CD4-positive, alpha-beta memory T cell (primary cell): ENCODE data around the gene LPAR4. TPM values are rescaled to one million over a fixed set of nuclear protein-coding genes. Genes with fewer than 3 reads are reported as not detected.

Experiments used
- CTCF ChIA-PET: fragments of 350-600 bp; sonication (Branson Sonifier 250); formaldehyde crosslinking; loops from one replicate; lab custom pipeline; 2021; ENCODE audit warnings: inconsistent platforms; ENCODE audit not compliant: partially characterized antibody; lab: Charles Lee
- POLR2A ChIA-PET: fragments of 350-600 bp; sonication (Branson Sonifier 250); formaldehyde crosslinking; loops from one replicate; lab custom pipeline; 2021; ENCODE audit not compliant: partially characterized antibody; lab: Charles Lee
- DNase-seq, 5 donors: peaks; one replicate each; pipeline versions ENCODE4 v3.0.0 to v3.0.0-alpha.2; 2020 to 2022; ENCODE audit warnings: mixed read lengths in 1 of 5
- H3K27ac ChIP-seq: one replicate; pipeline ENCODE4 v1.7.0; 2013; ENCODE audit warnings: low read depth, low read length
- H3K27me3 ChIP-seq: 2 replicates; pipeline ENCODE4 v1.7.0; 2013; ENCODE audit warnings: mild to moderate bottlenecking, low read length, moderate library complexity; ENCODE audit not compliant: insufficient read depth
- H3K36me3 ChIP-seq: 2 replicates; pipeline ENCODE4 v1.7.0; 2013; ENCODE audit warnings: mild to moderate bottlenecking, low read length, moderate library complexity; ENCODE audit not compliant: insufficient read depth
- H3K4me1 ChIP-seq: 2 replicates; pipeline ENCODE4 v1.7.0; 2013; ENCODE audit warnings: mild to moderate bottlenecking, low read length, moderate library complexity; ENCODE audit not compliant: insufficient read depth
- H3K4me3 ChIP-seq, 2 donors: one replicate each; pipeline ENCODE4 v1.7.0; 2013; ENCODE audit warnings: low read length in 2 of 2, mild to moderate bottlenecking in 1 of 2
- H3K9me3 ChIP-seq, 2 donors: one replicate each; pipeline ENCODE4 v1.7.0; 2013; ENCODE audit warnings: low read length in 2 of 2, control low read depth in 1 of 2; ENCODE audit not compliant: control insufficient read depth in 1 of 2
- H3K27ac Mint-ChIP-seq, 7 donors: one replicate each; pipeline ENCODE4 v1.8.0; 2020 to 2021; ENCODE audit warnings: mixed read lengths in 7 of 7, mild to moderate bottlenecking in 6 of 7, inconsistent platforms in 3 of 7, moderate library complexity in 3 of 7
- H3K27me3 Mint-ChIP-seq, 2 donors: one replicate each; pipeline ENCODE4 v1.8.0; 2020 to 2021; ENCODE audit warnings: mixed read lengths in 2 of 2
- H3K36me3 Mint-ChIP-seq, 2 donors: one replicate each; pipeline ENCODE4 v1.8.0; 2020 to 2021; ENCODE audit warnings: mixed read lengths in 2 of 2, inconsistent platforms in 1 of 2, mild to moderate bottlenecking in 1 of 2
- H3K4me1 Mint-ChIP-seq, 4 donors: one replicate each; pipeline ENCODE4 v1.8.0; 2020 to 2021; ENCODE audit warnings: mixed read lengths in 4 of 4, mild to moderate bottlenecking in 1 of 4
- H3K4me3 Mint-ChIP-seq, 8 donors: one replicate each; pipeline ENCODE4 v1.8.0; 2020 to 2021; ENCODE audit warnings: mixed read lengths in 8 of 8, mild to moderate bottlenecking in 7 of 8, moderate library complexity in 6 of 8, inconsistent platforms in 3 of 8
- H3K9me3 Mint-ChIP-seq, 8 donors: one replicate each; pipeline ENCODE4 v1.8.0; 2020 to 2021; ENCODE audit warnings: mixed read lengths in 8 of 8, mild to moderate bottlenecking in 5 of 8, inconsistent platforms in 3 of 8, moderate library complexity in 1 of 8
- intact Hi-C: fragments of 100-400 bp; cut with micrococcal nuclease; formaldehyde crosslinking; loops from one replicate; pipeline ENCODE4 v1.15.1; 2023
- polyA plus RNA-seq, 2 donors: library from polyadenylated mRNA; unstranded; fragments of 300-500 nt; fragmentation: Illumina TruSeq; gene quantifications; one replicate each; pipeline ENCODE4 v1.2.3, GENCODE V29; 2021
- total RNA-seq, 2 experiments: library from RNA; stranded (reverse); gene quantifications; one replicate each; pipeline ENCODE4 v1.2.3, GENCODE V29; 2021

LPAR4 gene
- not detected for total RNA-seq
- polyA plus RNA-seq, result not detected

GRCh38 chrX:78747489-78747888 lies at the start of gene LPAR4:
Gene LPAR4, plus strand, starts transcription at chrX:78747720. Its CDS starts 7,150 bp downstream, at chrX:78754870.
- H3K27me3 Mint-ChIP-seq, result no peaks in the 10 kb centered on the region
- POLR2A ChIA-PET, result no interaction called here
- no peaks in the 10 kb centered on the region for H3K4me1 ChIP-seq
- H3K36me3 Mint-ChIP-seq, result no peaks in the 10 kb centered on the region
- H3K36me3 ChIP-seq, result no peaks in the 10 kb centered on the region
- no peak within 1 kb of the TSS for H3K4me3 Mint-ChIP-seq
- no peaks in the 10 kb centered on the region for H3K4me1 Mint-ChIP-seq
- no peak for DNase-seq
- no peaks in the 10 kb centered on the region for H3K9me3 ChIP-seq
- no peak within 1 kb of the TSS for H3K27ac Mint-ChIP-seq
- no peaks in the 10 kb centered on the region for H3K9me3 Mint-ChIP-seq
- no peak within 1 kb of the TSS for H3K4me3 ChIP-seq
- intact Hi-C loops, result no loop called here
- CTCF ChIA-PET, result no interaction called here
- H3K27me3 ChIP-seq, result no peaks in the 10 kb centered on the region
- no peak within 1 kb of the TSS for H3K27ac ChIP-seq

- Histone ChIP-seq H3K4me1 (no peaks in the 10 kb centered on the region), H3K36me3 (no peaks in the 10 kb centered on the region), H3K4me3 (no peak overlapping the region), H3K27me3 (no peaks in the 10 kb centered on the region), H3K27ac (no peak overlapping the region), H3K9me3 (no peaks in the 10 kb centered on the region)
- no peak for DNase-seq
- POLR2A ChIA-PET, result no interaction called here
- Mint-ChIP-seq H3K27ac (no peak overlapping the region), H3K4me3 (no peak overlapping the region), H3K36me3 (no peaks in the 10 kb centered on the region), H3K27me3 (no peaks in the 10 kb centered on the region), H3K4me1 (no peaks in the 10 kb centered on the region), H3K9me3 (no peaks in the 10 kb centered on the region)
- CTCF ChIA-PET, result no interaction called here
- intact Hi-C loops, result no loop called here
Observed at GRCh38 chrX:78706071-78706470, 41.4 kb upstream of the LPAR4 start.

GRCh38 chrX:78708262-78708661 lies 39.3 kb upstream of the LPAR4 start:
- Mint-ChIP-seq H3K27me3 (no peaks in the 10 kb centered on the region), H3K4me1 (no peaks in the 10 kb centered on the region), H3K9me3 (peaks cover 0 to 3% (median 0%) of the 10 kb centered on the region in 8 donors), H3K27ac (no peak overlapping the region), H3K36me3 (no peaks in the 10 kb centered on the region), H3K4me3 (no peak overlapping the region)
- intact Hi-C loops, result no loop called here
- ChIA-PET POLR2A (no interaction called here), CTCF (no interaction called here)
- Histone ChIP-seq H3K27me3 (no peaks in the 10 kb centered on the region), H3K4me1 (no peaks in the 10 kb centered on the region), H3K36me3 (no peaks in the 10 kb centered on the region), H3K27ac (no peak overlapping the region), H3K4me3 (no peak overlapping the region), H3K9me3 (no peaks in the 10 kb centered on the region)
- DNase-seq, result no peak

GRCh38 chrX:78708816-78709215 lies 38.7 kb upstream of the LPAR4 start:
- ChIA-PET CTCF (no interaction called here), POLR2A (no interaction called here)
- Histone ChIP-seq H3K36me3 (no peaks in the 10 kb centered on the region), H3K4me1 (no peaks in the 10 kb centered on the region), H3K4me3 (no peak overlapping the region), H3K27ac (no peak overlapping the region), H3K9me3 (no peaks in the 10 kb centered on the region), H3K27me3 (no peaks in the 10 kb centered on the region)
- Mint-ChIP-seq H3K36me3 (no peaks in the 10 kb centered on the region), H3K27me3 (no peaks in the 10 kb centered on the region), H3K4me3 (no peak overlapping the region), H3K9me3 (peaks cover 0 to 3% (median 0%) of the 10 kb centered on the region in 8 donors), H3K27ac (no peak overlapping the region), H3K4me1 (no peaks in the 10 kb centered on the region)
- DNase-seq, result no peak
- intact Hi-C loops, result no loop called here

GRCh38 chrX:78710171-78710570 lies 37.3 kb upstream of the LPAR4 start:
- no peaks in the 10 kb centered on the region for H3K27me3 ChIP-seq
- DNase-seq, result no peak
- H3K4me3 Mint-ChIP-seq, result no peak overlapping the region
- H3K27ac ChIP-seq, result no peak overlapping the region
- intact Hi-C loops, result no loop called here
- H3K36me3 Mint-ChIP-seq, result no peaks in the 10 kb centered on the region
- ChIA-PET CTCF (no interaction called here), POLR2A (no interaction called here)
- no peaks in the 10 kb centered on the region for H3K4me1 Mint-ChIP-seq
- no peaks in the 10 kb centered on the region for H3K9me3 ChIP-seq
- H3K4me3 ChIP-seq, result no peak overlapping the region
- H3K27me3 Mint-ChIP-seq, result no peaks in the 10 kb centered on the region
- no peak overlapping the region for H3K27ac Mint-ChIP-seq
- peaks cover 0 to 3% (median 0%) of the 10 kb centered on the region in 8 donors for H3K9me3 Mint-ChIP-seq
- no peaks in the 10 kb centered on the region for H3K4me1 ChIP-seq
- no peaks in the 10 kb centered on the region for H3K36me3 ChIP-seq

- no peak for DNase-seq
- H3K27ac ChIP-seq, result no peak overlapping the region
- H3K27ac Mint-ChIP-seq, result no peak overlapping the region
- H3K9me3 Mint-ChIP-seq, result peaks cover 0 to 13% (median 1%) of the 10 kb centered on the region in 8 donors
- intact Hi-C loops, result no loop called here
- H3K36me3 Mint-ChIP-seq, result no peaks in the 10 kb centered on the region
- H3K4me3 ChIP-seq, result no peak overlapping the region
- no peaks in the 10 kb centered on the region for H3K9me3 ChIP-seq
- no peaks in the 10 kb centered on the region for H3K27me3 ChIP-seq
- ChIA-PET POLR2A (no interaction called here), CTCF (no interaction called here)
- no peaks in the 10 kb centered on the region for H3K4me1 Mint-ChIP-seq
- H3K4me3 Mint-ChIP-seq, result no peak overlapping the region
- no peaks in the 10 kb centered on the region for H3K27me3 Mint-ChIP-seq
- no peaks in the 10 kb centered on the region for H3K4me1 ChIP-seq
- no peaks in the 10 kb centered on the region for H3K36me3 ChIP-seq
Observed at GRCh38 chrX:78712336-78712735, 35.2 kb upstream of the LPAR4 start.

GRCh38 chrX:78725287-78725686 lies 22.2 kb upstream of the LPAR4 start:
- Mint-ChIP-seq H3K4me3 (no peak overlapping the region), H3K27ac (no peak overlapping the region), H3K36me3 (no peaks in the 10 kb centered on the region), H3K9me3 (peaks cover 0 to 6% (median 1%) of the 10 kb centered on the region in 8 donors), H3K4me1 (peaks cover 0 to 4% (median 0%) of the 10 kb centered on the region in 4 donors), H3K27me3 (no peaks in the 10 kb centered on the region)
- ChIA-PET CTCF (no interaction called here), POLR2A (no interaction called here)
- Histone ChIP-seq H3K4me3 (no peak overlapping the region), H3K36me3 (no peaks in the 10 kb centered on the region), H3K4me1 (no peaks in the 10 kb centered on the region), H3K9me3 (no peaks in the 10 kb centered on the region), H3K27me3 (no peaks in the 10 kb centered on the region), H3K27ac (no peak overlapping the region)
- intact Hi-C loops, result no loop called here
- no peak for DNase-seq

- Histone ChIP-seq H3K4me1 (no peaks in the 10 kb centered on the region), H3K27me3 (no peaks in the 10 kb centered on the region)
- no peaks in the 10 kb centered on the region for H3K27me3 Mint-ChIP-seq
Observed at GRCh38 chrX:78746496-78746895, 1.0 kb upstream of the LPAR4 start.

More at GRCh38 chrX:78746496-78746895, 1.0 kb upstream of the LPAR4 start:
- Mint-ChIP-seq H3K4me1 (no peaks in the 10 kb centered on the region), H3K9me3 (no peaks in the 10 kb centered on the region), H3K36me3 (no peaks in the 10 kb centered on the region), H3K27ac (no peak overlapping the region), H3K4me3 (no peak overlapping the region)
- Histone ChIP-seq H3K4me3 (no peak overlapping the region), H3K9me3 (no peaks in the 10 kb centered on the region), H3K36me3 (no peaks in the 10 kb centered on the region), H3K27ac (no peak overlapping the region)
- intact Hi-C loops, result no loop called here
- ChIA-PET CTCF (no interaction called here), POLR2A (no interaction called here)
- no peak for DNase-seq
